NCI-H146 treated with DMSO at 0.1 percent for 48 hours (cell line): Measurements from ENCODE around the gene TMEM37.

Experiments
- DNase-seq: peaks from one replicate; lab custom pipeline; 2025; ENCODE audit not compliant: unreplicated experiment; lab: John Stamatoyannopoulos, UW

TMEM37 gene

DNA sequence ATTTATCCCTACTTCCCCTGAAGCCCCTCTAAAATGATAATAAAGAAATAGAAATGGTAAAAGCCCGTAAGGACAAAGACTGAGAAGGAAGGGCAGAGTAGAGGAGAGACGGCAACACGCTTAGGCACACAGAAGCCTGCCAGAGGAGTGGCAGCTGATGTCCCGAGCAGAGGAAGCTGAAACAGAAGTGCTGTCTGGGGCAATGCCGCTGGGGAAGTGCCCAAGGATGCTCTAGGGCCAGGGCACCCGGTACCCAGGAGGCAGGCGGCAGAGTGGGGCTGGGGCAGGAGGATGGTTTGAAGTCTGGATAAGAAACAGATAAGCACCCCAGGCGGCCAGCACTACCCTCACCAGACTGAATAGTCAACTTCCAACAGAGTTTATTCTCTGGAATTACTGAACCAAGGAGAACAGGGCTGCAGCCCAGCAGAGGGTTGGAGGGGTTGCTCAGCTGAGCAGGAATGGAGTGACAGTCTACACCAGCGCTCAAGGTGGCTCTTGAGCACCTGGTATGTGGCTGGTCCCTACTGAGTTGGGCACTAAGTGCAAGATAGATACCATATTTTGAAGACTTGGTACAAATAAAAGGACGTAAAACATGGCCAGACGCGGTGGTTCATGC, 22.4 kb downstream of the TMEM37 start:
- DNase-seq: no peak

GRCh38 chr2:119455066-119455718, 23.5 kb downstream of the TMEM37 start:
- no peak for DNase-seq

DNA sequence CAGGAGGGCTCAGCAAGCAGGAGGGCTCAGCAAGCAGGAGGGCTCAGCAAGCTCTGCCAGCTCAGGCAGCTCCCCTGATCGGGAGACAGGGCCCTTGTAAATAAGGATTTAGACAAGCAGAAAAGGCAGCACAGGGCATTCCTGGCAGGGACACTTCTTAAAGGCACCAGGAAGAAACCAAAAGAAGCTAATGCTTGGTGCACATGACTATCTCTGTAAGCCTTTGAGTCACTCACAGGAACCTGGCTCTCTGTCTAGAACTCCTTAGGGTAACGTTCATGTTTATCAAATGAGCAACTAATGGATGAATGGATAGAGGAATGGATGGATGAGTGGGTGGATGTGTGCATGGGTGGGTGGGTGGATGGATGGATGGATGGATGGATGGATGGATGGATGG, 28.4 kb downstream of the TMEM37 start:
- DNase-seq: no peak

DNA sequence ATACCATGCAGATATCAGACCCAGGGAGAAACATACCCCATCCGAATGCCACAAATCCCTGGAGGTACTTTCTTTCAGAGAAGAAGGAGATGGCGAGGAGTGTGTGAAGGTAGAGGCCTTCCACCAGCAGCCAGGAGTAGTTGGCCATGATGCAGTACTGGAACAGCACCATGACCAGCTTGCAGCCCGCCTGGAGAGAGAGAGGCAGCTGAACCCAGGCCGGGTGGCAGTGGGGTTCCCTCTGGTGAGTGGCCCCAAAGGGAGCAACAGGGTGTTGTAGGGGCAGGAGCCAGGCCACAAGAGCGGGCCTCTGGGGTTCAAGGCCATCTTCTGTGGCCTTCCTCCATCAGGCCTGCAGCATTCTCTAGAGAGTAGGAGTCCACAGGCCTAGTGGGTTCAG, 30.2 kb downstream of the TMEM37 start:
- no peak for DNase-seq

GRCh38 chr2:119462574-119462973, 30.9 kb downstream of the TMEM37 start:
- no peak for DNase-seq

GRCh38 chr2:119463136-119463535, 31.5 kb downstream of the TMEM37 start:
- DNase-seq: no peak

- no peak for DNase-seq
Measured at GRCh38 chr2:119463990-119464389, 32.3 kb downstream of the TMEM37 start.

GRCh38 chr2:119464981-119465380, 33.3 kb downstream of the TMEM37 start:
- no peak for DNase-seq

DNA sequence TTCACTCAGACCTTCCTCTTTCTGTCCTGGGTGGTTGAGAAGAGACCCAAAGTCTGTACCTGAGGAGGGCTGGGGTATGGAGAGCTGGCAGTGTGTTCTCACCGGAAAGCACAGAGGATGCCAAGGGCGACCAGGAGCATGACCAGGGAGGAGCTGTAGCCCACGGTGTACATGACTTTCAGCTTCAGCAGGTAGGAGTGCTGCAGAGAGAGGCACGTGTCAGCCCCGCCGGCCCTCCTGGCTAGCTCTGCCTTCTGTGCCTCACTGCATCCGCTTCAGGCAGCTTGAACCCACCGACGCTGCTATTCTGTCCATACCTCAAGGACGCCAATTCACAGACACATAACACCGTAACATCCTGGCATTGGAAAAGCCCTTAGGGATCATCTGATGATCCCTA, 34.0 kb downstream of the TMEM37 start:
- DNase-seq: no peak

DNA sequence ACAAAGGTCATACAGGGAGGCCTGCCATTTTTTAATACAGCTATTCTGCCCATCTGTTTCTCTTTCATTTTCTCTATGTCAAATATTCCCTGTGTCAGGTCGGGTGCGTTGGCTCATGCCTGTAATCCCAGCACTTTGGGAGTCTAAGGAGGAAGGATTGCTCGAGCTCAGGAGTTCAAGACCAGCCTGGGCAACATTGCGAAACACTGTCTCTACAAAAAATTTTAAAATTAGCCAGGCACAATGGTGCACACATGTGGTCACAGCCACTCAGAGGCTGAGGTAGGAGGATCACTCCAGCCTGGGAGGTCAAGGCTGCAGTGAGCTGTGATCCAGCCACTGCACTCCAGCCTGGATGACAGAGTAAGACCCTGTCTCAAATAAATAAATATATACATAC, 34.7 kb downstream of the TMEM37 start:
- no peak for DNase-seq

GRCh38 chr2:119468154-119468955, 36.7 kb downstream of the TMEM37 start:
- no peak for DNase-seq

DNA sequence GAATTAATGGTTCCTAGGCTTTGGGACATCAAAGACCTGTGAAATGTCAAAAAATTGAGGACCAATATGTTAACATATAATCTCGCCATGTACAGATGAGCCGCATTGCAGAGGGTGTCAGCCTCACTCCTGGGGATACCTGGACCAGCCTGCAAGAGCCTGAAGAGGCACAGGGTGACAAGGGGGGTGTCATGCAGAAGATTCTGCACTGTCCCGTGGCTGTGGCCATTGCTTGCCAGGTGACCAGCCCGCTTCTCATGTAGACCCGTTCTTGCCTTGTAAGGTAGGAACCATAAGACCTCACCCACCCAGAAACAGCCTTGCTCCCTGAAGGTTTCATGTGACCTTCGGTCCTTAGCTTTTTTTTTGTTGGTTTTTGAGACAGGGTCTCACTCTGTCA, 37.5 kb downstream of the TMEM37 start:
- no peak for DNase-seq

- no peak for DNase-seq
Measured at GRCh38 chr2:119469661-119470297, 38.1 kb downstream of the TMEM37 start.

GRCh38 chr2:119472749-119473148, 41.1 kb downstream of the TMEM37 start:
- DNase-seq: no peak

GRCh38 chr2:119473621-119474370, 42.1 kb downstream of the TMEM37 start:
- DNase-seq: no peak

- DNase-seq: no peak
Measured at GRCh38 chr2:119474371-119475224, 42.9 kb downstream of the TMEM37 start.

- no peak for DNase-seq
Measured at GRCh38 chr2:119475225-119475856, 43.7 kb downstream of the TMEM37 start.

DNA sequence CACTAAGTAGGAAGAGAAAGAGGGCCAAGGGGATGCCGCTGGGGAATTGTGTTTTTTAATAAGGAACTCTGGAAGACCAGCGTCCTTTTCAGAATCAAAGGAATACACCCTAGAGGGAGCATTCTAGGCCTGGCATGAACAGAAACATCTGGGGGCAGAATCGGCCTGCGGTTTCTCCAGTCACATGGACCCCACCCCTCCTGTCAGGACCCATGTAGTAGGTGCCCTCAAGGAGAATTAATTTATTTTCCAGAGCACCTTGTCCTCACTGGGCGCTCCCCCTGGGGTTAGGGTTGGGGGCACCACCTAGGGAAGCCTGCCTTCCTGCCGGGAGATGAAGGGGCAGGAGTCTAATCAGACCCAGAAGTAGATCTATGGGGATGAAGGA, 44.2 kb downstream of the TMEM37 start:
- no peak for DNase-seq

GRCh38 chr2:119476301-119477112, 44.9 kb downstream of the TMEM37 start:
- peak; percentile 30 for DNase-seq
